ENCODE results near the gene SMARCB1.

Gene SMARCB1

GRCh38 chr22:23833017-23833751 is 46.4 kb downstream of the SMARCB1 start:
- no peak for DNase-seq

GRCh38 chr22:23833911-23834317 is 47.1 kb downstream of the SMARCB1 start:
- no peak for DNase-seq

- no peak for DNase-seq
Observed at GRCh38 chr22:23834406-23834792, 47.6 kb downstream of the SMARCB1 start.

GRCh38 chr22:23834793-23835483 is 48.2 kb downstream of the SMARCB1 start:
- no peak for DNase-seq

GRCh38 chr22:23835484-23836144 is 48.8 kb downstream of the SMARCB1 start:
- DNase-seq, result no peak

GRCh38 chr22:23836281-23836680 is 49.5 kb downstream of the SMARCB1 start:
- no peak for DNase-seq

- DNase-seq, result no peak
Observed at GRCh38 chr22:23836692-23837495, 50.1 kb downstream of the SMARCB1 start.

- no peak for DNase-seq
Observed at GRCh38 chr22:23837496-23837859, 50.7 kb downstream of the SMARCB1 start.

GRCh38 chr22:23837911-23838680 is 51.3 kb downstream of the SMARCB1 start:
- DNase-seq, result peak; percentile 83

- DNase-seq, result peak; percentile 100
Observed at GRCh38 chr22:23838681-23839468, 52.1 kb downstream of the SMARCB1 start, which contains the start of gene DERL3. Gene DERL3, minus strand, starts transcription at chr22:23839006. Its CDS starts 19 bp downstream, at chr22:23838987.

- no peak for DNase-seq
Observed at GRCh38 chr22:23840026-23840425, 53.3 kb downstream of the SMARCB1 start.

GRCh38 chr22:23841292-23841691 is 54.5 kb downstream of the SMARCB1 start:
- no peak for DNase-seq

GRCh38 chr22:23841736-23842445 is 55.1 kb downstream of the SMARCB1 start:
- no peak for DNase-seq

GRCh38 chr22:23842599-23842998 is 55.8 kb downstream of the SMARCB1 start:
- no peak for DNase-seq

- DNase-seq, result no peak
Observed at GRCh38 chr22:23844739-23845202, 58.0 kb downstream of the SMARCB1 start.

- no peak for DNase-seq
Observed at GRCh38 chr22:23845265-23846080, 58.7 kb downstream of the SMARCB1 start.

- DNase-seq, result no peak
Observed at GRCh38 chr22:23846081-23846469, 59.3 kb downstream of the SMARCB1 start.

GRCh38 chr22:23847310-23847920 is 60.6 kb downstream of the SMARCB1 start:
- no peak for DNase-seq
